Stimulated activated CD4-positive, alpha-beta T cell treated with anti-CD3 and anti-CD28 coated beads, Interleukin-1b, Interleukin-23, amount 100 ng/mL, for 24 hours (primary cell): Measurements from ENCODE around the gene MED25.

ENCODE experiments used
- DNase-seq, 4 experiments: peaks; one replicate each; pipeline ENCODE4 v3.0.0-alpha.2; 2020; ENCODE audit warnings: low read depth in 4 of 4, low spot score in 1 of 4

The MED25 gene

GRCh38 chr19:49857061-49857837 is 39.2 kb downstream of the MED25 start:
- no peak for DNase-seq

GRCh38 chr19:49857838-49858087 is 39.7 kb downstream of the MED25 start:
- no peak for DNase-seq

- no peak for DNase-seq
Observed at GRCh38 chr19:49858088-49858985, 40.2 kb downstream of the MED25 start.

GRCh38 chr19:49859682-49860335 is 41.7 kb downstream of the MED25 start:
- DNase-seq: no peak

GRCh38 chr19:49860336-49861102 is 42.4 kb downstream of the MED25 start:
- DNase-seq: no peak

- no peak for DNase-seq
Observed at GRCh38 chr19:49861107-49861506, 43.0 kb downstream of the MED25 start.

- no peak for DNase-seq
Observed at GRCh38 chr19:49861541-49862378, 43.7 kb downstream of the MED25 start.

GRCh38 chr19:49862391-49863253 is 44.5 kb downstream of the MED25 start:
- no peak for DNase-seq

DNA sequence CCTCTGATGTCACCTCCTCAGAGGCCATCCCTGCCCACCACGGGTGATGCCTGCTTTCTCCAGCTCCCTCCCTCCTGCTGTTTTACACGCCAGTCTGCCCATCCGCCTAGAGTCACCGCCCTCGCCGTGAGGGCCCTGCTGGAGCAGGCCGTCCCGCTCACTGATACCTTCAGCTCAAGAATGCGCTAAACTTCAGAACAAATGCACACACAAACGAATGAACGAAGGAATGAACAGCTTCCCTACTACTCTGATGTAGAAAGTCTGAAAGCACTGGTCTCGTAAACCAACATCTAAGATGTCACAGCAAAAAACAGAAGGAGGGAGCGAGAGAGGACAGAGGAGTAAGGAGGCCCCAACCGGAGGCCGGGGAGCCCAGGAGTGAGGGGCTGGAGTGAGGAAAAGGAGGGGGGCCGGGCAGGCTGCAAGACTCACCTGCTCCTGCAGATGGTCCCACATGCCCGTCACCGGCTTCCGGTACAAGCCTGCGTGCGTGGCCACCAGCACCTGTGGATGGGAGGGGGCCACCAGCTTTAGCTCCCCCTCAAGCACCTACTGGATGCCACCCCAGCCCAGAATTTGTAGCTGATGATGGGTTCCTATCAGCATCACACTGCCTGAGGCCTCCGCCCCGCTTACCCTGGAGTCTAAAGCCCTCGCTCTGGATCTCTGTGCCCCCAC is 45.3 kb downstream of the MED25 start:
- DNase-seq: no peak

- no peak for DNase-seq
Observed at GRCh38 chr19:49863935-49864320, 45.8 kb downstream of the MED25 start.

GRCh38 chr19:49864890-49865289 is 46.8 kb downstream of the MED25 start:
- DNase-seq: no peak

DNA sequence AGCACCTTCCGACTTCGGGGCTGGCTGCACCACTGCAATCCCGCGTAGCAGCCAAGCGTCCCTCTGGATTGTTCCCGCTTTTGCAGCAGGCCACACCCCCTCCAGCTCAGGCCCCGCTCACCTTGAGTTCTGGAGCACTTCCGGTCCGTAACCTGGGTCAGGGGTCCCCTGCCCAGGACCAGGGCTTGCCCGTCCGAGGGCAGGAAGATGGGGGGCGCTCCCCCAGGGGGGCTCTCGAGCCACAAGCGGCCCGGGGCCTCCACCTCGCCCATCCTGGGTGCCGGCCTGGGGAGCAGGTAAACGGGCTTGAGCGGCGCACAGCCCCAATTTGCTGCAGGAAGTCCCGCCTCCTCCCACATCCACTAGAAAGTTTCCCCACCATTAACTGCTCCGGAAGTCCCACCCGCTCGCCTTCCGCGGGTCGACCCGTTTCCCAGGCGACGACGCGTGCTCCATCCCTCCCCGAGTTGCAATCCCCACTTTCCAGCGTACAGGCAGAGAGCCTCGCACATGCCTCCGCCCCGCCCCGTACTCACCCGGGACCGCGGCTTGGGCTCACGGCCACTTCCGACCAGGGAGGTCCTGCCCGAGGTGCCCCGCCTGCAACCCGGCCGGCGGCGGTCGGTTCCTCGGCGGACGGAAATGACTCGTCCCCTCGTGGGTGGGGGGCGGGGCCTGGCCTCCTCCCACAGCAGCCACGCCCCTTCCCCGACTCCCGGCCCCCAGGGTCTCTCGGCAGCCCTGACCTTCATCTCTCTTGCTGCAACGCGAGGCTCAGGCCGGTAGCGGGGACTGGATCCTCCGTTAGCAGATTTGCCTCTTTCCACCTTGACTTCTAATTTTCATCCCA is 49.1 kb downstream of the MED25 start, which contains the start of gene PNKP:
Gene PNKP, minus strand, starts transcription at position 644 of the 850 bp plus-strand sequence. Its CDS starts 372 bp downstream, at position 272.
- peak; percentile 64 to 96 (median 80) for DNase-seq

DNA sequence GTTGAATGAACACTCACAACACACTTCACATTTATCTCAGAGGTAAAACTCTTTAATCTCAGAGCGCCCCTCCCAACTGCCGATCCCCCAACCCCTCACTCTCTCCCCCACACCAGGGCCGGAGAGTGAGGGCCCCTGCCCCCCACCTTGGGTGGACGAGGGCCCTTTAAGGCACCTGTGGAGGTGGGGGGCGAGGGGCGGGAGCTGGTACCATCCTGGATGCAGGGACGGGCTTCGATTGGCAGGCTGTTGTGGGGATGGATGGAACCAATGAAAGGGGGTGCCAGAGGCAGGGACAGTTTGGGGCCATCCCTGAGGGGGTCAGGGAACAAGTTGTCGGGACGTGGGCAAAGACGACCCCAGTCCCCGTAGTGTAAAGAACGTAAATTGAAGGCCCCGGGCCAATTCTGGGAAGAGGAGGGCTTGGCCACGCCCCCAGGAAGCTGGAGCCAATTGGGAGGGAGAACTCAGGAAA is 51.0 kb downstream of the MED25 start:
- DNase-seq: peak in 2 of 4 experiments; percentile 20 to 58

- peak; percentile 64 to 82 (median 77) for DNase-seq
Observed at GRCh38 chr19:49869484-49870308, 51.6 kb downstream of the MED25 start.

GRCh38 chr19:49870309-49870901 is 52.3 kb downstream of the MED25 start:
- no peak for DNase-seq

- DNase-seq: no peak
Observed at GRCh38 chr19:49871349-49871985, 53.4 kb downstream of the MED25 start.
